ENCODE measurements around the gene DICER1. TPM values are rescaled to one million over a fixed set of nuclear protein-coding genes. Genes with fewer than 3 reads are reported as not detected.

DICER1 gene
- total and polyA plus RNA-seq, 9 of the 15 experiments (the other 6 are each of a cell fraction or from before 2014, with no cell fraction given): 2.5 to 23.2 (median 12.4) TPM

DNA sequence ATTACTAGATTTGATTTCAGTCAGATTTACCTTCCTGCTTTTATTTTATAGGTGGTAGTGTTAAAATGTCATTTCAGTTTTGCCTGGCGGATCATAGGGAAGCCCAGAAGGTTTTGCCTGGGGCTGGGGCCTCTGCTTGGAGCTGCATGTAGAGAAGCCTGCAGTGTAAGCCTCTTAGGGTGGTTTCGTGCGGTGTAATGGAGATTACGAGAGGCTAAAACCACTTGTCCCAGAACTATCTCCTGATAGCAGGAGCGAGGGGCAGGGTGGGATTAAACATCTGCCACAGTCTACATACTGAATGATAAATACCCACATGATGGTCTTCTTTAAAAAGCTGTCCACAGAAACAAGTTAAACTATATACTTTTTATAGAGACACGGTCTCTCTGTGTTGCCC is 35.0 kb upstream of the DICER1 start (continued):
- TF ChIP-seq CC2D1A (IDR thresholded peaks at IDR 0.05): no peak

- FAIRE-seq (no peak), ATAC-seq (no peak; the same call in 2 of the 3 replicates), DNase-seq (ENCODE audit: extremely low read depth in 1 of 4, low spot score in 3 of 4) (no peak)
- POLR2A ChIA-PET: no interaction called here
- Histone ChIP-seq H2AFZ (ENCODE audit: low read depth, low read length) (no peak overlapping the region), H3K4me3 (no peak overlapping the region), H4K20me1 (replicated peaks; ENCODE audit: control insufficient read depth, insufficient read depth, low read length) (no peaks in the 10 kb centered on the region), H3K27ac (ENCODE audit: extremely low read depth, low read depth, low read length) (no peak overlapping the region), H3K9me1 (ENCODE audit: control insufficient read depth, insufficient read depth, low read length) (no peaks in the 10 kb centered on the region), H3K9me3 (replicated peaks; ENCODE audit: control insufficient read depth, insufficient read depth, low read depth, low read length) (no peaks in the 10 kb centered on the region), H3K9ac (ENCODE audit: insufficient read depth in 1 of 2, low read depth in 2 of 2, low read length in 2 of 2) (no peak overlapping the region), H3K79me2 (ENCODE audit: control insufficient read depth, insufficient read depth, low read length) (no peaks in the 10 kb centered on the region), H3K4me2 (ENCODE audit: insufficient read depth, low read length) (no peak overlapping the region), H3K36me3 (ENCODE audit: control insufficient read depth, insufficient read depth, low read length) (no peaks in the 10 kb centered on the region), H3K4me1 (replicated peaks in 1 of 2; ENCODE audit: control insufficient read depth in 2 of 2, insufficient read depth in 2 of 2, low read length in 2 of 2) (no peaks in the 10 kb centered on the region), H3K27me3 (ENCODE audit: control insufficient read depth in 2 of 2, insufficient read depth in 2 of 2, low read length in 2 of 2) (peaks cover 3 to 33% of the 10 kb centered on the region in 2 experiments; a peak in 3 of 5 replicates)
- CTCF ChIA-PET (ENCODE audit: low intra/inter-chr PET ratio): no interaction called here
- TF ChIP-seq RBM25 (IDR thresholded peaks at IDR 0.05; ENCODE audit: low read depth, low read length, severe bottlenecking) (peak; percentile 53), GABPA (tag; conservative IDR thresholded peaks at IDR 0.05; ENCODE audit: low read depth) (peak; percentile 35; the same call in 1 of the 2 replicates), CEBPB (tag; IDR thresholded peaks at IDR 0.05) (no peak)
- in situ Hi-C loops (cut with MboI): no loop called here
- WGBS (ENCODE audit: insufficient coverage, low coverage, missing lambda C conversion rate): 8% methylated on average over 13 of the region's 21 CpGs
- BruUV-seq (replicated peaks): no TSS peak
- intact Hi-C loops (cut with micrococcal nuclease): loop anchor here (10.0 kb wide), 1 partner anchor 97 kb away; no protein-coding TSS in a partner anchor
These were observed 34.3 kb upstream of the DICER1 start for GRCh38 chr14:95191445-95192199.

All from K562 (cell line).